ENCODE results near the gene RNF114.

The RNF114 gene

GRCh38 chr20:49918446-49918845, 17.8 kb upstream of the RNF114 start:
- DNase-seq: no peak
- in situ Hi-C loops (cut with MboI; ENCODE audit: low pct_unique_long_range_greater_than_20kb, low sequenced_read_pairs): no loop called here

- DNase-seq: no peak
- in situ Hi-C loops (cut with MboI; ENCODE audit: low pct_unique_long_range_greater_than_20kb, low sequenced_read_pairs): no loop called here
These were observed 17.2 kb upstream of the RNF114 start for GRCh38 chr20:49919009-49919408.

GRCh38 chr20:49919461-49919860, 16.7 kb upstream of the RNF114 start:
- in situ Hi-C loops (cut with MboI; ENCODE audit: low pct_unique_long_range_greater_than_20kb, low sequenced_read_pairs): no loop called here
- DNase-seq: no peak

- in situ Hi-C loops (cut with MboI; ENCODE audit: low pct_unique_long_range_greater_than_20kb, low sequenced_read_pairs): no loop called here
- DNase-seq: no peak
These were observed 11.9 kb upstream of the RNF114 start for GRCh38 chr20:49924247-49924646.

- in situ Hi-C loops (cut with MboI; ENCODE audit: low pct_unique_long_range_greater_than_20kb, low sequenced_read_pairs): no loop called here
- peak; percentile 35 for DNase-seq
These were observed 10.2 kb upstream of the RNF114 start for GRCh38 chr20:49925901-49926454.

GRCh38 chr20:49928411-49929141, 7.6 kb upstream of the RNF114 start:
- peak; percentile 88 for DNase-seq
- in situ Hi-C loops (cut with MboI; ENCODE audit: low pct_unique_long_range_greater_than_20kb, low sequenced_read_pairs): no loop called here

GRCh38 chr20:49929142-49929494, 7.1 kb upstream of the RNF114 start:
- in situ Hi-C loops (cut with MboI; ENCODE audit: low pct_unique_long_range_greater_than_20kb, low sequenced_read_pairs): no loop called here

GRCh38 chr20:49935746-49936152, 448 bp upstream of the RNF114 start:
- no peak for DNase-seq
- in situ Hi-C loops (cut with MboI; ENCODE audit: low pct_unique_long_range_greater_than_20kb, low sequenced_read_pairs): no loop called here

More at GRCh38 chr20:49929142-49929494, 7.1 kb upstream of the RNF114 start:
- no peak for DNase-seq

- peak; percentile 84 for DNase-seq
- in situ Hi-C loops (cut with MboI; ENCODE audit: low pct_unique_long_range_greater_than_20kb, low sequenced_read_pairs): no loop called here
These were observed 1.1 kb downstream of the RNF114 start for GRCh38 chr20:49937027-49937929.

GRCh38 chr20:49938173-49939163, 2.3 kb downstream of the RNF114 start:
- no peak for DNase-seq
- in situ Hi-C loops (cut with MboI; ENCODE audit: low pct_unique_long_range_greater_than_20kb, low sequenced_read_pairs): no loop called here

- in situ Hi-C loops (cut with MboI; ENCODE audit: low pct_unique_long_range_greater_than_20kb, low sequenced_read_pairs): no loop called here
- no peak for DNase-seq
These were observed 5.3 kb downstream of the RNF114 start for GRCh38 chr20:49941456-49941855.

GRCh38 chr20:49942303-49942702, 6.1 kb downstream of the RNF114 start:
- DNase-seq: no peak
- in situ Hi-C loops (cut with MboI; ENCODE audit: low pct_unique_long_range_greater_than_20kb, low sequenced_read_pairs): no loop called here

- in situ Hi-C loops (cut with MboI; ENCODE audit: low pct_unique_long_range_greater_than_20kb, low sequenced_read_pairs): no loop called here
These were observed 6.7 kb downstream of the RNF114 start for GRCh38 chr20:49942942-49943341.

GRCh38 chr20:49945306-49945700, 9.1 kb downstream of the RNF114 start:
- no peak for DNase-seq
- in situ Hi-C loops (cut with MboI; ENCODE audit: low pct_unique_long_range_greater_than_20kb, low sequenced_read_pairs): no loop called here

More at GRCh38 chr20:49942942-49943341, 6.7 kb downstream of the RNF114 start:
- no peak for DNase-seq

- DNase-seq: no peak
- in situ Hi-C loops (cut with MboI; ENCODE audit: low pct_unique_long_range_greater_than_20kb, low sequenced_read_pairs): no loop called here
These were observed 9.7 kb downstream of the RNF114 start for GRCh38 chr20:49945701-49946477.

- in situ Hi-C loops (cut with MboI; ENCODE audit: low pct_unique_long_range_greater_than_20kb, low sequenced_read_pairs): no loop called here
- no peak for DNase-seq
These were observed 12.0 kb downstream of the RNF114 start for GRCh38 chr20:49948178-49948577.

GRCh38 chr20:49948809-49949507, 12.8 kb downstream of the RNF114 start:
- in situ Hi-C loops (cut with MboI; ENCODE audit: low pct_unique_long_range_greater_than_20kb, low sequenced_read_pairs): no loop called here
- no peak for DNase-seq

- no peak for DNase-seq
- in situ Hi-C loops (cut with MboI; ENCODE audit: low pct_unique_long_range_greater_than_20kb, low sequenced_read_pairs): no loop called here
These were observed 15.0 kb downstream of the RNF114 start for GRCh38 chr20:49951151-49951550.

Data from KBM-7 (cell line).